Measurements from ENCODE around the gene ARL8B. TPM values are rescaled to one million over a fixed set of nuclear protein-coding genes. Genes with fewer than 3 reads are reported as not detected.

The ARL8B gene
- total and polyA plus RNA-seq, 7 donors: 28.2 to 55.9 (median 47.2) TPM

DNA sequence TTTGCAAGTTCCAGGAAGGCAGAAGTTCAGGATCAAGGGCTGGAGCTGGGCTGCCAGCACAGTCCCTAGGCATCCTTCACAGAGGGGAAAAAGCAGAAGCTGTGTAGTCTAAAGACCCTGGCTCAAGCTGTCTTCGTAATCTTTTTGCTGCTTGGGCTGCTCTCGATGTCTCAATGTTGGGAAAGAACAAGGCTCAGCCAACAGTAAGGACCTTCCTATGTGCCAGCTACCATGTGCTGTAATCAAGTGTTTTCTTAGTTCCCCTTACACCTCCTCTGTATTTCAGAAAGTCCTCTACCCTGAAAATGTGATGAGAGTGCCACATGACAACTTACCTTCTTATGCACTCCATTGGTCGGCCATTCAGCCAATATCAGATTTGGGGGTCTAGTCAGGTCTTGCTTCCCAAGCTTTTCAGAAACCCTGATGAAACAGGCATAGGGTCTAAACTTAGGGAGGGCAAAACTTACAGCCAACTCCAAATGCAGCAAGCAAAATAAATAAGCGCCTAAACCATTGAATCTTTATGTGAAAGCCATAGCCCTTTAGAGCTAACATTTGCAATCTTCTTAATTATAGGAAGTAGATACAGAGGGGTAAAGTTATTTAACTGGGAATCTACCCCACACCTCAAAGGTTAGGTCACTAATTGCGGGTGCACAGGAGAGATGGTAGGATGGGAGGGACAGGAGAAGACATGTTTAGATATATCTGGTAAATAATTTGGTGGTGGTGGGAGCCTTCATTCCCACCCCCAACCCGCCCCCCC lies 64.2 kb downstream of the ARL8B start:
- peaks cover 0 to 24% (median 0%) of the 10 kb centered on the region in 4 donors for H3K36me3 ChIP-seq
- H3K9me3 ChIP-seq: no peaks in the 10 kb centered on the region
- H3K27me3 ChIP-seq: no peaks in the 10 kb centered on the region
- H3K27ac ChIP-seq: peak overlapping the region; percentile 89 to 98 (median 96)
- H3K4me1 ChIP-seq: peaks cover 0 to 40% (median 28%) of the 10 kb centered on the region in 4 donors
- no peak for DNase-seq
- WGBS, 2 donors: 59% methylated on average over 6 of the region's 6 CpGs
- TF ChIP-seq EP300 (IDR thresholded peaks at IDR 0.05) (no peak), POLR2AphosphoS5 (IDR thresholded peaks at IDR 0.05) (peak in 1 of 4 donors; percentile 23), POLR2A (IDR thresholded peaks at IDR 0.05) (no peak)
- TF ChIP-seq, protein P1, sequence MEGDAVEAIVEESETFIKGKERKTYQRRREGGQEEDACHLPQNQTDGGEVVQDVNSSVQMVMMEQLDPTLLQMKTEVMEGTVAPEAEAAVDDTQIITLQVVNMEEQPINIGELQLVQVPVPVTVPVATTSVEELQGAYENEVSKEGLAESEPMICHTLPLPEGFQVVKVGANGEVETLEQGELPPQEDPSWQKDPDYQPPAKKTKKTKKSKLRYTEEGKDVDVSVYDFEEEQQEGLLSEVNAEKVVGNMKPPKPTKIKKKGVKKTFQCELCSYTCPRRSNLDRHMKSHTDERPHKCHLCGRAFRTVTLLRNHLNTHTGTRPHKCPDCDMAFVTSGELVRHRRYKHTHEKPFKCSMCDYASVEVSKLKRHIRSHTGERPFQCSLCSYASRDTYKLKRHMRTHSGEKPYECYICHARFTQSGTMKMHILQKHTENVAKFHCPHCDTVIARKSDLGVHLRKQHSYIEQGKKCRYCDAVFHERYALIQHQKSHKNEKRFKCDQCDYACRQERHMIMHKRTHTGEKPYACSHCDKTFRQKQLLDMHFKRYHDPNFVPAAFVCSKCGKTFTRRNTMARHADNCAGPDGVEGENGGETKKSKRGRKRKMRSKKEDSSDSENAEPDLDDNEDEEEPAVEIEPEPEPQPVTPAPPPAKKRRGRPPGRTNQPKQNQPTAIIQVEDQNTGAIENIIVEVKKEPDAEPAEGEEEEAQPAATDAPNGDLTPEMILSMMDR (IDR thresholded peaks at IDR 0.05): no peak
- intact Hi-C loops (cut with DNase I): loop anchor here (1.0 to 5.0 kb wide), 3 partner anchors 64 to 693 kb away; partner anchors contain the start of genes ARL8B and ITPR1
- peak overlapping the region in 3 of 4 donors; percentile 75 to 96 (median 96) for H3K4me3 ChIP-seq

DNA sequence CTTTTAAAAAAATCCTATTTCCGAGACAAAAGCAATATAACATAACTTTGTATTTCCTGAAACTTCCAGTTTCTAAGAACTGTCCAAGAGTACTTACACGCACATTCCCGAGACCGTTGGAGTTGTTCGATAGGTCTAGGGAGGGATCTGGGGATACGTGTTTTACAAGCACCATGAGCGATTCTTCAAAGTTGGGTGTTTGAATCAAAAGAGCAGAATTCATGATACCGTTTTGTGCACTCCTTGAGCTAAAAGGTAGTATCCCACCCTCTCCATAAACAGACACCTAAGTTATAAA lies 64.7 kb downstream of the ARL8B start:
- TF ChIP-seq EP300 (IDR thresholded peaks at IDR 0.05) (no peak), POLR2AphosphoS5 (IDR thresholded peaks at IDR 0.05) (peak in 1 of 4 donors; percentile 13)
- Histone ChIP-seq H3K27me3 (no peaks in the 10 kb centered on the region), H3K4me3 (peak overlapping the region; percentile 43 to 96 (median 86)), H3K27ac (peak overlapping the region; percentile 89 to 98 (median 96)), H3K36me3 (peaks cover 0 to 19% (median 0%) of the 10 kb centered on the region in 4 donors), H3K9me3 (no peaks in the 10 kb centered on the region), H3K4me1 (peaks cover 0 to 45% (median 28%) of the 10 kb centered on the region in 4 donors)
- no peak for DNase-seq
- intact Hi-C loops (cut with DNase I): loop anchor here (1.0 to 5.0 kb wide), 3 partner anchors 65 to 694 kb away; partner anchors contain the start of genes ARL8B and ITPR1
- WGBS, 2 donors: 1 to 10% methylated on average over 8 of the region's 8 CpGs

DNA sequence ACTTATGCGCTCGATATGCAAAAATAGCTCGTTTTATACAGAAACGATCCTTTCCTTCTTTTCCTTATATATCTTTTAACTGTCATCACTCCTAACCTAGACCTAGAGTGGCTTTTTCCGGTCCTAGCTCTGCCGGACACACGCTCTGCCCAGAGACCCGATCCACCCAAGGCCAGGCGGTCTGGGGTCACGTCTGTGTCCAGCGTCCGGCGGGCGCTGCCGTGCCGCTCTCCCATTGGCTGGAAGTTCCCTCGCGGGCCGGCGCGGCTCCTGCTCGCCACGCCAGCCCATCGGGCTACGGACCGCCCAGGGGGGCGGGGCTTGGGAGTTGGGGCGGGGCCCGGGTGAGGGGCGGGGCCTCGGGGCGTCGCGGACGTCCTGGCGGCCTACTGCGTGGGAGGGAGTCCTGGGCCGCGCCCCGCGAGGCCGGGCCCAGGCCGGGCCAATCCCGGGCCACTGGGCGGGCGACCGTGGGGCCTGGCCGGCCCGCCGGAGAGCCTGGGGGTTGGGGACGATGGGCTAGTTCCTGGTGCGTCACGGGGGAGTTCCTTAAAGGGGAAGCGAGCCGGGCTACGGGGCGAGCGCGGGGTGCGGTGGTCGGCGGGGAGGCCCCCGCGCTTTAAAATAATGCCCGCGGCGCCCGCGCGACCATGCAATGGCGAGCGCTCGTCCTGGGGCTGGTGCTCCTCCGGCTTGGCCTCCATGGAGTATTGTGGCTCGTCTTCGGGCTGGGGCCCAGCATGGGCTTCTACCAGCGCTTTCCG lies 65.2 kb downstream of the ARL8B start, which contains the start of gene EDEM1:
Gene EDEM1 (plus strand): TSS at position 552 of the 764 bp plus-strand sequence. CDS start 99 bp downstream, at position 651.
- Histone ChIP-seq H3K27me3 (no peaks in the 10 kb centered on the region), H3K36me3 (peaks cover 0 to 14% (median 0%) of the 10 kb centered on the region in 4 donors), H3K9me3 (no peaks in the 10 kb centered on the region), H3K27ac (peak within 1 kb of the TSS; percentile 89 to 98 (median 96)), H3K4me3 (peak within 1 kb of the TSS; percentile 59 to 96 (median 86)), H3K4me1 (peaks cover 0 to 46% (median 28%) of the 10 kb centered on the region in 4 donors)
- 0% methylated on average over 78 of the region's 78 CpGs for WGBS, 2 donors
- peak; percentile 97 for DNase-seq
- TF ChIP-seq EP300 (IDR thresholded peaks at IDR 0.05) (no peak), POLR2AphosphoS5 (IDR thresholded peaks at IDR 0.05) (peak; percentile 79 to 88 (median 84)), POLR2A (IDR thresholded peaks at IDR 0.05) (peak; percentile 55 to 75)
- TF ChIP-seq, protein P1 (IDR thresholded peaks at IDR 0.05): no peak
- intact Hi-C loops (cut with DNase I): loop anchor here (2.0 to 5.0 kb wide), 2 partner anchors 200 to 695 kb away; partner anchors contain the start of gene ITPR1

DNA sequence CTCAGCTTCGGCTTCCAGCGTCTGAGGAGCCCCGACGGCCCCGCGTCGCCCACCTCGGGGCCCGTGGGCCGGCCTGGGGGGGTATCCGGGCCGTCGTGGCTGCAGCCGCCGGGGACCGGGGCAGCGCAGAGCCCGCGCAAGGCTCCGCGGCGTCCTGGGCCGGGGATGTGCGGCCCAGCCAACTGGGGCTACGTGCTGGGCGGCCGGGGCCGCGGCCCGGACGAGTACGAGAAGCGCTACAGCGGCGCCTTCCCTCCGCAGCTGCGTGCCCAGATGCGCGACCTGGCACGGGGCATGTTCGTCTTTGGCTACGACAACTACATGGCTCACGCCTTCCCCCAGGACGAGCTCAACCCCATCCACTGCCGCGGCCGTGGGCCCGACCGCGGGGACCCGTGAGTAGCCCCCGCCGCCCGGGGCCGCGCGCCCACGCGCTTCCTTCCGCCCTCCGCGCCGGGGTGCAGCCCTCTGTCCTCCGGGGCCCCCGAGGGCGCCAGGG lies 65.9 kb downstream of the ARL8B start:
- peak overlapping the region; percentile 59 to 96 (median 86) for H3K4me3 ChIP-seq
- intact Hi-C loops (cut with DNase I): loop anchor here (2.0 to 5.0 kb wide), 2 partner anchors 201 to 695 kb away; partner anchors contain the start of gene ITPR1
- peaks cover 0 to 7% (median 0%) of the 10 kb centered on the region in 4 donors for H3K36me3 ChIP-seq
- peak overlapping the region; percentile 89 to 98 (median 96) for H3K27ac ChIP-seq
- WGBS, 2 donors: 0% methylated on average over 66 of the region's 66 CpGs
- no peaks in the 10 kb centered on the region for H3K9me3 ChIP-seq
- TF ChIP-seq POLR2AphosphoS5 (IDR thresholded peaks at IDR 0.05): no peak
- peak; percentile 74 for DNase-seq
- H3K27me3 ChIP-seq: no peaks in the 10 kb centered on the region
- peaks cover 0 to 46% (median 28%) of the 10 kb centered on the region in 4 donors for H3K4me1 ChIP-seq

DNA sequence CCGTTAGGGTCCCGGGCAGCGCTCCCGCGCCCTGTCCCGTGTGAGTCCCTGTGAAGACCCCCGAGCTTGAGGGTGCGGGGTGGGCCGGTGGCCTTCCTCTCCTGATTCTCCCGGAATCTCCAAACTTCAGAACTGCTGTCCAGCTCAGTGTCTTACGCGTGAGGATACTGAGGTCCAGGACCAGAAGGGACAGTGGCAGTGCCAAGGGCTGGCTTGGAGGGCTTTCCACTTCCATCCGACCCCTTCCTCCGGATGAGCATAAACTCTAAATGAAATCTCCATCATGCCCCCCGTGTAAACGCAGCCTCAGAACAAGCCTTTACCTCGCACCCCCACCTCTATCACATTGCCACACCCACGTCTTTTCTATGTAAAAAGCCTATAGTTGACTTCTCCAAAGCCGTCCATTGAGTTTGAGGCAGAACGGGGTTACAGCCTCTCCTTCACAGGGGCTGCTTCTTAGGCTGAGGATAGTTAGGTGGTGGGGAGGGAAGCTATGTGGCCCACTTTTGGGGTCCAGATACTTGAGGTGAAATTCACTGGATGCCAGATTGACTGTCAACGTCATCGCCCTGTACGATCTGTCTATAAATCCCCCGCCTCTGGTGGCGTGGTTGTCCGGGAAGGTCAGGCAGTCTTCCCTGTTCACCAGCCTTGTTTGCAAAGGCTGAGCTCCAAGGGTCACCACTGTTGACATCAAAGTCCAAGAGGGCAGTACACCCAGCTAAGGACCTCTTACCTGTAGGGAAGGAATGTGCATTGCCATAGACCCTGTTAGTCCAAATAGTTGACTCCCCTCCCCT lies 66.5 kb downstream of the ARL8B start:
- TF ChIP-seq POLR2A (IDR thresholded peaks at IDR 0.05) (no peak), POLR2AphosphoS5 (IDR thresholded peaks at IDR 0.05) (no peak), EP300 (IDR thresholded peaks at IDR 0.05) (no peak)
- TF ChIP-seq, protein P1 (IDR thresholded peaks at IDR 0.05): no peak
- Histone ChIP-seq H3K4me1 (peaks cover 0 to 46% (median 28%) of the 10 kb centered on the region in 4 donors), H3K27ac (peak overlapping the region; percentile 89 to 98 (median 96)), H3K36me3 (peaks cover 0 to 3% (median 0%) of the 10 kb centered on the region in 4 donors), H3K9me3 (no peaks in the 10 kb centered on the region), H3K4me3 (peak overlapping the region; percentile 59 to 96 (median 86)), H3K27me3 (no peaks in the 10 kb centered on the region)
- 1 to 3% methylated on average over 26 of the region's 26 CpGs for WGBS, 2 donors
- DNase-seq: no peak
- intact Hi-C loops (cut with DNase I): loop anchor here (5.0 kb wide), 1 partner anchor 201 kb away; no protein-coding TSS in a partner anchor
